ENCODE measurements around the gene ETHE1.

ETHE1 gene

GRCh38 chr19:43462785-43463380, 64.1 kb downstream of the ETHE1 start:
- DNase-seq, result no peak

GRCh38 chr19:43462383-43462782, 64.6 kb downstream of the ETHE1 start:
- no peak for DNase-seq

DNA sequence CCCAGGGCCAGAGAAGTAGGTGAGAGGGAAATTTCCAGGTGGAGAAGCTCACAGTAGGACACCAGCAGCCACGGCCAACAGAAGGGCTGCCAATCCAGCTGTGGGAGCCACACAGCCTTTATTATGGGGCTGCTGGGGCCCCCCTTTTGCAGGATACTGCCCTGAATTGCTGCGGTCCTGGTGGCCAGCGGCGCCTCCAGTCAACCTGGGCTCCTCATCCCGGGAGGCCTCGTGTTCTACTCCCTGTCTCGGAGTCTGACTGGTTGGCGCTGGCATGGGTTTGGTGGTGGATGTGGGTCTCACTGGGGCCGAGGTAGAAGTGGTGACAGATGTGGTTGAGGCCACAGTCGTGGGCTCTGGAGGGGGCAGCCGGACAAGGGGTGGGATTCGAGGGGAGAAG, 65.7 kb downstream of the ETHE1 start:
- DNase-seq, result no peak

DNA sequence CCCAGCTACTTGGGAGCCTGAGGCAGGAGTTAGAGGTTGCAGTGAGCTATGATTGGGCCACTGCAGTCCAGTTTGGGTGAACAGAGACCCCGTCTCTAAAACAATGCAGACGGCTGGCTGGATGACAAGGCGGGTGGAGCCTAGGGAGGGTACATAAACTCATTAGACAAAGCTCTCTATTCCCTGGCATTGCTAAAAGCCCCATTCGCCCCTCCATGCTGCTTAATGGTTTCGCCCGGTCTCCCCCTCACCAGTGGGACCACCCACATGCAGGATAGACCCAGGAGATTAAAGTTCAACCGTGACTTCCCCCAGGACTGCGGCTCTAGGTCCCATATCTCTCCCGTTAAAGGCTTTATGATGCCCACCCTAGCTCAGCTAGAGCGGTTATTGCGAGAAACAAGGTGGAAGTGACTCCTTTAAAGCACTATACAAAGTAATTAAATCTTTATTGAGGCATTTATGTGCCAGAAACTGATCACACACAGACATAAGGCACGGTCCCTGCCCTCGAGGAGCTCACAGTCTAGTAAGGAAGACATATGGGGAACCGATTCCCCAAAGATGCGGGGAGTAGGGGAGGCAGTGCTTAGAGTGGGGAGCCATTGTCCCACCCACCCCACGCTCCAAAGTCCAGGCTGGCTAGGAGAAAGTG, 66.5 kb downstream of the ETHE1 start:
- no peak for DNase-seq

GRCh38 chr19:43457809-43458208, 69.2 kb downstream of the ETHE1 start:
- no peak for DNase-seq

Data from NK-92 treated with Interleukin-12 subunit alpha and Interleukin-12 subunit beta, amount 100 ng/mL, for 24 hours (cell line).